ENCODE measurements around the gene DSCAML1.

GRCh38 chr11:117710211-117710610, 86.8 kb downstream of the DSCAML1 start:
- TF ChIP-seq ESRRG (CRISPR knock-in tag; IDR thresholded peaks at IDR 0.05): no peak
- TF ChIP-seq ZNF565 (CRISPR knock-in tag; conservative IDR thresholded peaks at IDR 0.05; ENCODE audit: low read depth): no peak

Data from SK-N-SH treated with all-trans-retinoic acid at 6 μM for 48 hours (cell line).